GM19463 (cell line): ENCODE data around the gene ADGRG3.
A peak's percentile ranks its signal among the peaks of the same experiment; 100 is the strongest.

Experiments used
- ATAC-seq: cut with Tn5 transposase; IDR thresholded peaks from one replicate; pipeline ENCODE4 v1.9.1; 2021; ENCODE audit warnings: mild to moderate bottlenecking, moderate library complexity; ENCODE audit not compliant: unreplicated experiment

Gene ADGRG3

DNA sequence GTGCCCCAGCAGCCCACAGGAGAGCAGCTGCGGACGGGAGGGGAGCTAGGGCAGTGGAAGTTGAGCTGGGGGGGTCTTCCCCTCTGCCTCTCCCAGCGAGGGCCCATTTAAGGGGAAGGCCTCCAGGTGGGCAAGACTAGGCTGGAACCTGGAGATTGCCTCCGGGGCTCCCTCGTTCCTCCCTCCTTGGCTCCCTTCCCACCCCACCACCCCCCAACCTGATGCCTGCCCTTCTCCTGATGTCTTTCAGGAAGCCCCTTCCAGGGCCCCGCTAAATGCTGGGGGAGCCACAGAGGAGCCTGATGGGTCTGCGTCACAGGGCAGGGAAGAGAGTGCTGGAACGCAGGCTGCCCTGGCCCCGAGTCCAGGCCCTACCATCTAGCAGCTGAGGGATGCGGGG is 22.9 kb upstream of the ADGRG3 start:
- no peak for ATAC-seq

- no peak for ATAC-seq
Measured at GRCh38 chr16:57645691-57646387, 22.3 kb upstream of the ADGRG3 start.

DNA sequence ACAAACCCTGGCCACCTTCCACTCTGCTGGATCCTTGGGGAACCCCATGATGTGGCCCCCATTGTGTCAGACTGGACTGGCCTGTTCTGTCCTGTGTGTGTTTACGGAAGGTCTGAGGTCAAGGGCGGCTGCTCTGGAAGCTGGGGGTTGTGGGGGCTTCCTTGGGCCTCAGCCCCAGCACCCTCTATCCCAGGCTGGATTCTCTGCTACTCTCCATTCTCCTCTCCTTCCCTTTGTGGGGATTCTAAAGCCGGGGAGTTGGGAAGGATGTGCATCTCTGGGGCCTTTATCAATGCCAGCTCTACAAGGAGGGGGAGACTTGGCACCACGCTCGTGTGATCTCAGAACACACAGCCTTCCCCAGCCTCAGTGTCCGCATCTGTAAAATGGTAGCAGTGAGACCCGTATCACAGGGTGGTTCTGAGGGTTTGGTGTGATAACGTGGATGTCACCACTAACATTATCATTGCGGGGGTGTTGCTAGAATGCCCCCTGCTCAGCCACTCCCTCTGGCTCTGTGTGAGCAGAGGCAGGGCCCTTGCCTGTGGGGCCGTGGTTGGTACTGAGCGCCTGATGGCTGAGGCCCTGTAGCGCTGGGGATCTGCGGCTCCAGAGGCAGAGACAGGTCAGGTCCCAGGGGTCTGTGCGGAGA is 21.6 kb upstream of the ADGRG3 start:
- no peak for ATAC-seq

GRCh38 chr16:57647136-57647875 is 20.8 kb upstream of the ADGRG3 start:
- ATAC-seq = no peak

- ATAC-seq = no peak
Measured at GRCh38 chr16:57648125-57648524, 20.0 kb upstream of the ADGRG3 start.

DNA sequence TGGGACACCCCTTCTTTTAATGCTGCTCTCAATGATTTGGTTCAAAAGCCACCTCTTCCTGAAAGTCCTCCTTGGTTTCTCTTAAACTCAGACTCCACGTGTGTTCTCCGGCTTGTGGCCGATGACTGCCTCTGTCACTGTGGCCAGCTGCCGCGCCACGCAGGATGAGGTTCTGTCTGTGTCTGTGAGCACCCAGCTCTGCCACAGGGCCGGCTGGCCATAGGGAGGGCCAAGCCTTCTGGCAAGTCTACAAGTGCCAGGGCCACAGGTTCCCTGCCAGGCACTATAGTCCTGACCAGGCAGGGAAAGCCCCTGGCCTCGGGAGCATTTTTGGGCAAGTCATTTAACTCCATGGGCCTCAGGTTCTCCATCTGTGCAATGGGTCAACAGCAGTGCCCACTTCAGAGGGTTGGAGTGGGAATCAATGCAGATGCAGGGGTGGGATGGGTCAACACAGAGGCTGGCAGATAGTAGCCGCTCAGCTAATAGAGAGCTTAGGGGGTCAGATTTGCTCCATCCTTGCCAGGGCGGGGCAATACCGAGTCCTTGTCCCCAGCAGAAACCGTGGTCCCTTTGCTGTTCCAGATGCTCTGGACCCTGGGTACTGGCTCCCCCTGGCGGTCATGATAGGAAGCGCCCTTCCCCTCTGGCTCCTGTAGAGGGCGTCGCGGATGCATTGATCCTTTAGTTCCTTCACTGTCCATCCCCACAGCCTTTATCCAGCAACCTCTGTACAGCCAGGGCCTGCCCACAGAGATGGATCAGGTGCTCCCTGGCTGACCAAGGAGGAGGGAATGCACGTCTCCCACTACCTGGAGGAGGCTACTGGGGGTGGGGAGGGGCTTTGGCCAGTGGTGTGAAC is 19.3 kb upstream of the ADGRG3 start:
- peak; percentile 70 for ATAC-seq

GRCh38 chr16:57649443-57649751 is 18.7 kb upstream of the ADGRG3 start:
- ATAC-seq = no peak

- no peak for ATAC-seq
Measured at GRCh38 chr16:57649846-57650245, 18.3 kb upstream of the ADGRG3 start.

GRCh38 chr16:57651344-57652333 is 16.5 kb upstream of the ADGRG3 start:
- ATAC-seq = no peak

- ATAC-seq = no peak
Measured at GRCh38 chr16:57652695-57653471, 15.2 kb upstream of the ADGRG3 start.

DNA sequence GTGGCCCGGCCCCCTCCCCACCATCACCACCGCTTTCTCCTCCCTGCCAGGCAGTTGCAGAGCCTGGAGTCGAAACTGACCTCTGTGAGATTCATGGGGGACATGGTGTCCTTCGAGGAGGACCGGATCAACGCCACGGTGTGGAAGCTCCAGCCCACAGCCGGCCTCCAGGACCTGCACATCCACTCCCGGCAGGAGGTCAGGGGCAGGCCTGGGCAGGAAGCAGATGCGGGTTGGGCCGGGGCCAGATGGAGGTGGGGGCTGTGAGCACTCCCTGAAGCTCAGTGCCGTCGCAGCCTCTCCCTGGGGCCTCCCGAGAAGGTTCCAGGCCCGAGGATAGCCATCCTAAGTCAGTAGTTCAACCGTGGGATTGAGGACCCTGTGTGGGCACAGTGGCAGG is 14.2 kb upstream of the ADGRG3 start:
- ATAC-seq = no peak

DNA sequence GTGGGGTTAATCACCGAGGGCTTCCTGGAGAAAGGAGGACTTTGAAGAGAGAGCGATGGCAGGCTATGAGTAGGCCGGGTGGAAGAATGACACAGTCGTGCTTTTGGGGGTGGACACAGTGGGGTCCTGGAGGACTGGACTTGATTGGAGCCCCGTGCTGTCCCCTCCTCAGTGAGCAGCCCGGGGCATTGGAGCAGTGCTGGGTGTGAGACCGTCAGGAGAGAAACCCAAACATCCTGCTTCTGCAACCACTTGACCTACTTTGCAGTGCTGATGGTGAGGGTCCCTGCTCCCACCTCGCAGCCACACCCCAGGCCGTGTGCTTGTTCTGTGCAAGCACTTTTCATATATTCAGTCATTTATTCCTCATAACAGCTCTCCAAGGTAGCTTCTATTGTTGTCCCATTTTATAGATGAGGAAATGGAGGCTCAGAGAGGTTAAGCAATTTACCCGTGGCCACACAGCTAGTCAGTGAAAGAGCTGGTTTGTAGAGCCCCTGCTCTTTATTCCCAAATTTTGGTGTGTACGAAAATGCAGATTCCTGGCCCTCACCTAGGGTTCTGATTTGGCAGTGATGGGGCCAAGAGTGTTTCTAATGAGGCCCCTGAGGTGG is 11.7 kb upstream of the ADGRG3 start:
- ATAC-seq = no peak

- no peak for ATAC-seq
Measured at GRCh38 chr16:57657228-57657627, 10.9 kb upstream of the ADGRG3 start.

GRCh38 chr16:57658130-57658877 is 9.8 kb upstream of the ADGRG3 start:
- ATAC-seq = no peak

DNA sequence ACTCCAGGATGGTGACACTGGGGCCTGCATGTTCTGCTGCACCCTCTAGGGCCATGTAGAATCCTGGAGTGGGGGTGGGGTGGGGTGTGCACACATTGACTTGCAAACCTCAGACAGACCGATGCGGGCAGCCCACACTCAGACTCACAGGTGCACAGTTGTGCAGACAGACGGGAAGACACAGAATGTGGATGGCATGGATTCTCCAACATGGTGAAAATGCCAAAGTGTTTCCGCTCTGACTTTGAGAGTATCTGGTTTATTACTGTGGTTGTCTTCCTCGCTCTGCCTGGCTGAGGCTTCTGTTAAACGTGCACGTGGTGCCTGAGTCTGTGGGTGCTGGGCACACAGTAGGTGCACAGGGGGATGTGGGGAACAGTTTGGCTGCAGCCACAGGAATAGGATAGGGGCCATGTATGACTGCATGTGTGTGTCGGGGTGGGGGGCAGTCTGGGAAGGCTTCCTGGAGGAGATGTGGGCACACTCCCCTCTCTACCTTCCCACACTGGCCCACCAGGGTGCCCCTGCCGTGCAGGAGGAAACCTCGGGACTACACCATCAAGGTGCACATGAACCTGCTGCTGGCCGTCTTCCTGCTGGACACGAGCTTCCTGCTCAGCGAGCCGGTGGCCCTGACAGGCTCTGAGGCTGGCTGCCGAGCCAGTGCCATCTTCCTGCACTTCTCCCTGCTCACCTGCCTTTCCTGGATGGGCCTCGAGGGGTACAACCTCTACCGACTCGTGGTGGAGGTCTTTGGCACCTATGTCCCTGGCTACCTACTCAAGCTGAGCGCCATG is 9.0 kb upstream of the ADGRG3 start:
- ATAC-seq = no peak

GRCh38 chr16:57660715-57661463 is 7.2 kb upstream of the ADGRG3 start:
- ATAC-seq = no peak

- no peak for ATAC-seq
Measured at GRCh38 chr16:57661510-57661909, 6.6 kb upstream of the ADGRG3 start.
